Hepatic stellate cell (primary cell): ENCODE results near the gene INAFM2.

ENCODE experiments used
- DNase-seq: peaks from one replicate; pipeline ENCODE4 v3.0.0; 2011; ENCODE audit warnings: low spot score

INAFM2 gene

GRCh38 chr15:40306908-40307307 is 16.6 kb upstream of the INAFM2 start:
- no peak for DNase-seq

- DNase-seq, result no peak
Observed at GRCh38 chr15:40307421-40308211, 15.9 kb upstream of the INAFM2 start, which contains the start of gene PLCB2. Gene PLCB2, minus strand, starts transcription at chr15:40307935. Its CDS starts 263 bp downstream, at chr15:40307672.

GRCh38 chr15:40309344-40309862 is 14.1 kb upstream of the INAFM2 start:
- no peak for DNase-seq

- DNase-seq, result no peak
Observed at GRCh38 chr15:40310001-40310959, 13.2 kb upstream of the INAFM2 start.

GRCh38 chr15:40310993-40311392 is 12.5 kb upstream of the INAFM2 start:
- no peak for DNase-seq

- no peak for DNase-seq
Observed at GRCh38 chr15:40312370-40313158, 10.9 kb upstream of the INAFM2 start.

- DNase-seq, result no peak
Observed at GRCh38 chr15:40313531-40314398, 9.7 kb upstream of the INAFM2 start.

- peak; percentile 61 for DNase-seq
Observed at GRCh38 chr15:40314723-40315276, 8.7 kb upstream of the INAFM2 start.

GRCh38 chr15:40316931-40317330 is 6.6 kb upstream of the INAFM2 start:
- DNase-seq, result no peak

GRCh38 chr15:40317580-40317979 is 5.9 kb upstream of the INAFM2 start:
- DNase-seq, result no peak

GRCh38 chr15:40320409-40320808 is 3.1 kb upstream of the INAFM2 start:
- no peak for DNase-seq

GRCh38 chr15:40320931-40321371 is 2.5 kb upstream of the INAFM2 start:
- peak; percentile 78 for DNase-seq

GRCh38 chr15:40322531-40323238 is 807 bp upstream of the INAFM2 start:
- peak; percentile 71 for DNase-seq

- DNase-seq, result no peak
Observed at GRCh38 chr15:40323953-40324937, 753 bp downstream of the INAFM2 start.

GRCh38 chr15:40325188-40325587 is 1.7 kb downstream of the INAFM2 start:
- DNase-seq, result no peak

GRCh38 chr15:40325700-40326099 is 2.2 kb downstream of the INAFM2 start:
- DNase-seq, result no peak

- no peak for DNase-seq
Observed at GRCh38 chr15:40327457-40327856, 4.0 kb downstream of the INAFM2 start.

- peak; percentile 59 for DNase-seq
Observed at GRCh38 chr15:40328176-40328575, 4.7 kb downstream of the INAFM2 start.
